Body of pancreas (tissue), 4 donors: Measurements from ENCODE around the gene GRM4. TPM values are rescaled to one million over a fixed set of nuclear protein-coding genes. Genes with fewer than 3 reads are reported as not detected.

Source experiments
- ATAC-seq: fragments of 150-250 bp; one replicate; pipeline ENCODE4 v1.9.1; 2016
- DNase-seq, 4 donors: peaks; one replicate each; pipeline ENCODE4 v3.0.0-alpha.2; 2019
- H3K27ac ChIP-seq, 4 donors: fragments of 200-600 bp; sonication (generic); 1 replicate in 3 of 4; 2 replicates in 1 of 4; pipeline versions ENCODE4 v1.5.1 to v1.6.1; 2016 to 2019; ENCODE audit warnings: mild to moderate bottlenecking in 1 of 4, mixed read lengths in 1 of 4, moderate library complexity in 1 of 4
- H3K27me3 ChIP-seq, 2 donors: fragments of 200-600 bp; sonication (generic); one replicate each; pipeline ENCODE4 v1.6.0; 2016; ENCODE audit warnings: mild to moderate bottlenecking in 1 of 2
- H3K36me3 ChIP-seq, 2 donors: fragments of 200-600 bp; sonication (generic); replicated peaks in 1 of 2; 2 replicates each; pipeline ENCODE4 v1.5.1; 2016; ENCODE audit warnings: low read depth in 2 of 2; ENCODE audit not compliant: insufficient read depth in 1 of 2
- H3K4me1 ChIP-seq: fragments of 200-600 bp; sonication (generic); one replicate; pipeline ENCODE4 v1.6.0; 2016
- H3K4me3 ChIP-seq, 2 donors: fragments of 200-600 bp; sonication (generic); 1 replicate in 1 of 2; 2 replicates in 1 of 2; pipeline ENCODE4 v1.5.1; 2016 to 2019
- H3K9me3 ChIP-seq, 3 donors: fragments of 200-600 bp; sonication (generic); 1 replicate in 2 of 3; 2 replicates in 1 of 3; pipeline ENCODE4 v1.5.1; 2016
- POLR2A ChIP-seq, 3 donors: fragments of 450-650 bp; IDR thresholded peaks; one replicate each; pipeline ENCODE4 v1.6.1; 2016; ENCODE audit warnings: antibody characterized with exemption in 3 of 3, mild to moderate bottlenecking in 2 of 3
- WGBS, 2 donors: methylation state at CpG; one replicate each; pipeline ENCODE4 v1.1.5; 2017; 5-methylcytosine and 5-hydroxymethylcytosine counted together
- intact Hi-C: fragments of 100-400 bp; cut with DNase I; formaldehyde crosslinking; loops from one replicate; pipeline ENCODE4 v1.15.1; 2023
- total RNA-seq, 2 donors: library from RNA; depleted of rRNA; stranded (reverse); fragments of >200 nt; gene quantifications; one replicate each; pipeline ENCODE4 v1.1.0, GENCODE V29; 2016
- TF ChIP-seq, protein P1 (sequence below), 7 experiments: fragments of 450-650 bp in 4 of 7; fragments of 200-600 bp in 3 of 7; sonication (generic) in 3 of 7; IDR thresholded peaks; one replicate each; pipeline ENCODE4 v1.5.1; 2016 to 2019; ENCODE audit warnings: antibody characterized with exemption in 7 of 7

Gene GRM4
- total RNA-seq, 2 donors from 2014 or later, result 0.33 TPM; not detected in 1

DNA sequence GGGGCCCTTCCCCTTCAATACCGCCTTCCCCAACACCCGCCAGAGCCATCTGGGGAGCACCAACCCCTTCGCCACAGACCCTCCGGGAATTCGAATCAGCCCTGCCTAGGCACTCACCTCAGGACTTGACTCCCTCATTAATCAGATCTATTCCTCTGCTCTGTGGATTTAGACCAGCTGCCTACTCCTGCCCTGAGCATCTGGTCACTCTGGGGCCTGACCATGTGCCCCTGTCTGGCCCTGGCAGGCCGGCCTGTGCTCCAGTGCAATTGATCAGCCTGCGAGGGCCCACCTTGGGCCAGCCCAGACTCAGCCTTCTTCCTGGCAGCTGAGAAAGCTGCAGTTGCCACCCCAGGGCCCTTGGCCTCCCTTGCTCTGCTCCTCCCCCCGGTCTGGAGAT lies 46.0 kb downstream of the GRM4 start:
- H3K4me3 ChIP-seq, result no peak overlapping the region
- H3K9me3 ChIP-seq, result no peaks in the 10 kb centered on the region
- intact Hi-C loops, result no loop called here
- H3K36me3 ChIP-seq, result no peaks in the 10 kb centered on the region
- H3K27ac ChIP-seq, result no peak overlapping the region
- 88 to 95% methylated on average over 3 to 8 of the region's 8 CpGs for WGBS, 2 donors
- no peak for ATAC-seq
- no peak for TF ChIP-seq POLR2A (IDR thresholded peaks at IDR 0.05)
- TF ChIP-seq, protein P1, sequence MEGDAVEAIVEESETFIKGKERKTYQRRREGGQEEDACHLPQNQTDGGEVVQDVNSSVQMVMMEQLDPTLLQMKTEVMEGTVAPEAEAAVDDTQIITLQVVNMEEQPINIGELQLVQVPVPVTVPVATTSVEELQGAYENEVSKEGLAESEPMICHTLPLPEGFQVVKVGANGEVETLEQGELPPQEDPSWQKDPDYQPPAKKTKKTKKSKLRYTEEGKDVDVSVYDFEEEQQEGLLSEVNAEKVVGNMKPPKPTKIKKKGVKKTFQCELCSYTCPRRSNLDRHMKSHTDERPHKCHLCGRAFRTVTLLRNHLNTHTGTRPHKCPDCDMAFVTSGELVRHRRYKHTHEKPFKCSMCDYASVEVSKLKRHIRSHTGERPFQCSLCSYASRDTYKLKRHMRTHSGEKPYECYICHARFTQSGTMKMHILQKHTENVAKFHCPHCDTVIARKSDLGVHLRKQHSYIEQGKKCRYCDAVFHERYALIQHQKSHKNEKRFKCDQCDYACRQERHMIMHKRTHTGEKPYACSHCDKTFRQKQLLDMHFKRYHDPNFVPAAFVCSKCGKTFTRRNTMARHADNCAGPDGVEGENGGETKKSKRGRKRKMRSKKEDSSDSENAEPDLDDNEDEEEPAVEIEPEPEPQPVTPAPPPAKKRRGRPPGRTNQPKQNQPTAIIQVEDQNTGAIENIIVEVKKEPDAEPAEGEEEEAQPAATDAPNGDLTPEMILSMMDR (IDR thresholded peaks at IDR 0.05), result no peak
- no peaks in the 10 kb centered on the region for H3K27me3 ChIP-seq
- no peaks in the 10 kb centered on the region for H3K4me1 ChIP-seq
- no peak for DNase-seq

DNA sequence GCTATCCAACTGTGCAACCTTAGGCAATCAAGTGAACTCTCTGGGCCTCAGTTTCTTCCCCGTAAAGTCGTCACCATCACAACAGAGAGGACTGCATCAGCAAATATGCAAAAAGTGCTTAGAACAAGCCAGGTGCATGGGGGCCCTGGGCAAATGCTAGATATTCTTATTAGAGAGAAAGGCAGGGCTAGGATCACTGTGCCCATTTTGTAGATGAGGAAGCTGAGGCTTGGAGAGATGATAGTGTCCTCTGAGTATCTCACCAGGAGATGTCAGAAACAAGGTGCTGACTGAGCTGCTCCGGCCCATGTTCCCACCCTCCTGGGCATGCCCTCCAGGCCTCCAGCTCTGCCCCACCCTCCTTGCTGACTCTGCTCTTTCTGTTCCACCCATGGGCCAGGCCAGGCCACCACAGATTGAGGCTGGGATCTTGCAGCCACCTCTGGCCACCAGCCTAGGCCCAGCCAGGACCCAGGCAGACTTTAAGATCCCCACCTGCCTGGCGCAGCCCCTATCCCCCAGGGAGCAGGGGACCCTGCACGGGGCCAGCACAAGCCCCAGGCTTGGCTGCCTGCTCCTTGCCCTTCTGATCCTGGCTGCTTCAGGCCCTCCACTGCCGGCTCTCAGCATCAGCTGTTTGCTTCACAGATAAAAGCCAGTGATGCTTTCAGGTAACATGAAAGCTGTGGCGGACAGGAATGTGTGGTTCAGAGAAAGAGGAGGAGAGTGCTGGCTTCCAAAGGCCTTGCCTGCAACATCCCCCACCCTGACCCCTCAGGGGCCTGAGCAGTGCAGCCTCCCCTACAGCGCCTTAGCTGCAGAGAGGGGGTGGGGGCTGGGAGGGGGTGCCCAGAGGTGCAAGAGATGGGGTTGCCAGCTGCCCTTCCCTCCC lies 47.6 kb downstream of the GRM4 start:
- no peaks in the 10 kb centered on the region for H3K9me3 ChIP-seq
- TF ChIP-seq, protein P1 (IDR thresholded peaks at IDR 0.05), result no peak
- TF ChIP-seq POLR2A (IDR thresholded peaks at IDR 0.05), result no peak
- 60 to 61% methylated on average over 1 to 8 of the region's 8 CpGs for WGBS, 2 donors
- no peaks in the 10 kb centered on the region for H3K36me3 ChIP-seq
- H3K4me1 ChIP-seq, result no peaks in the 10 kb centered on the region
- H3K27me3 ChIP-seq, result no peaks in the 10 kb centered on the region
- intact Hi-C loops, result no loop called here
- H3K27ac ChIP-seq, result no peak overlapping the region
- no peak for ATAC-seq
- H3K4me3 ChIP-seq, result no peak overlapping the region
- no peak for DNase-seq

DNA sequence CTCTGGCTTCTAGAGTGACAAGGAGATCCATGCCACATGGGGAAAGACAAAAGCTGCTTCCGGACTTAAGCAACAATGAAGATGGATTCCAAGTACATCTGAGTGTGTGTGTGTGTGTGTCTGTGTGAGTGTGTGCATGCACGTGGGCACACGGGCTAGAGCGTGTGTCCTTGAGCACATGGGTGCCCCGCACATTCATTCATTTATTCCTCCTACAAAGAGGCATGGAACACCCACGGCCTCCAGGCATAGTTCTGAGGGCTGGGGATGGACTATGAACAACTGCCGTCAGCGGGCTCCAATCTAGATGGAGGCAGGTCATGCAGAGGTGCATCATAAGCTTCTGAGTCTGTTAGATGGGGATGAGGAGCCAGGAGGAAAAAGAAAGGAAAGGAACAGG lies 49.1 kb downstream of the GRM4 start:
- H3K4me3 ChIP-seq, result no peak overlapping the region
- TF ChIP-seq POLR2A (IDR thresholded peaks at IDR 0.05), result no peak
- TF ChIP-seq, protein P1 (IDR thresholded peaks at IDR 0.05), result no peak
- intact Hi-C loops, result no loop called here
- no peaks in the 10 kb centered on the region for H3K9me3 ChIP-seq
- ATAC-seq (no peak), DNase-seq (no peak)
- WGBS, 2 donors, result 42 to 55% methylated on average over 8 of the region's 8 CpGs
- no peaks in the 10 kb centered on the region for H3K27me3 ChIP-seq
- H3K27ac ChIP-seq, result no peak overlapping the region
- no peaks in the 10 kb centered on the region for H3K4me1 ChIP-seq
- H3K36me3 ChIP-seq, result no peaks in the 10 kb centered on the region

DNA sequence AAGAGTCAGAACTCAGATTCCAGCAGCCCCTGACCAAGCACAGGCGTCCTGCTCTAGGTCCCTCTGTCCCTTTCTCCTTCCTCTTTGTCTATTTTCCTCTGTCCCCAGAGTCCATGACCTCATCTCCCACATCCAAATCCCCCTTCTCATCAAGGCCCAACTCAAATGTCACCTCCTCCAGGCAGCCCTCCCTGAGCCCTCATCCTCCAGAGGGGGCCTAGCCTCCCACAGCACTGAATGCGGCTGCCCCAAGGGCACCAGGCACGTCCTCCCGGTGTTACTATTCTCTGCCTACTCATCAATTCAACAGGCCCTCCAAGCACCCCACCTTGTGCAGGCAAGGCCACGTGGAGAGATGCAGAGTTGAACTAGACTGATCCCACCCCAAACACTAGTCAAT lies 49.7 kb downstream of the GRM4 start:
- Histone ChIP-seq H3K9me3 (no peaks in the 10 kb centered on the region), H3K4me1 (no peaks in the 10 kb centered on the region), H3K27me3 (no peaks in the 10 kb centered on the region), H3K36me3 (no peaks in the 10 kb centered on the region), H3K4me3 (no peak overlapping the region), H3K27ac (no peak overlapping the region)
- intact Hi-C loops, result no loop called here
- no peak for DNase-seq
- 39 to 42% methylated on average over 5 of the region's 5 CpGs for WGBS, 2 donors
- TF ChIP-seq POLR2A (IDR thresholded peaks at IDR 0.05), result no peak
- TF ChIP-seq, protein P1 (IDR thresholded peaks at IDR 0.05), result no peak
- no peak for ATAC-seq

DNA sequence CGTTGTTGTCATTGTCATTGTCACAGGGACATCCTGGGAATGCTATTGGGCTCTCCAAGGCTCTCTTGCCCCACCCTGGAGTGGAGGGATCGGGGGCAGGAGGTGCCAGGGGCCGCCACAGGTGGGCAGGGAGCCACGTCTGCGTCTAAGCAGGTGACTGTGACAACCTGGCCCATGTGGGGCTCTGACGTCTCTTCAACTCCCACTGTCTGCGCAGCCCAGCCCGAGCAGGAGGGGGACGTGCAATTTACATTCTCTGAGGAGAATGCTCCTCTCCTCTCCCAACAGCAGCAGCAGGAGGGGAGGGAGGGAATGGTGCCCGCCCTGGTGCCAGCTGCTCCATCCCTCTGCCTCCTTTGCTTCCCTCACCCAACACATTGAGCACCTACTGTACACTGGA lies 50.1 kb downstream of the GRM4 start:
- H3K4me1 ChIP-seq, result no peaks in the 10 kb centered on the region
- no peak overlapping the region for H3K4me3 ChIP-seq
- no peaks in the 10 kb centered on the region for H3K27me3 ChIP-seq
- ATAC-seq (no peak), DNase-seq (no peak)
- intact Hi-C loops, result no loop called here
- H3K27ac ChIP-seq, result no peak overlapping the region
- no peaks in the 10 kb centered on the region for H3K36me3 ChIP-seq
- H3K9me3 ChIP-seq, result no peaks in the 10 kb centered on the region
- TF ChIP-seq, protein P1 (IDR thresholded peaks at IDR 0.05), result no peak
- no peak for TF ChIP-seq POLR2A (IDR thresholded peaks at IDR 0.05)
- 33% methylated on average over 10 of the region's 10 CpGs for WGBS, 2 donors
